GM21423 (cell line): ENCODE results near the gene IBA57.
A peak's percentile ranks its signal among the peaks of the same experiment; 100 is the strongest.

Experiments used
- ATAC-seq: cut with Tn5 transposase; IDR thresholded peaks from one replicate; pipeline ENCODE4 v1.9.1; 2021; ENCODE audit warnings: mild to moderate bottlenecking, moderate library complexity; ENCODE audit not compliant: unreplicated experiment

IBA57 gene

DNA sequence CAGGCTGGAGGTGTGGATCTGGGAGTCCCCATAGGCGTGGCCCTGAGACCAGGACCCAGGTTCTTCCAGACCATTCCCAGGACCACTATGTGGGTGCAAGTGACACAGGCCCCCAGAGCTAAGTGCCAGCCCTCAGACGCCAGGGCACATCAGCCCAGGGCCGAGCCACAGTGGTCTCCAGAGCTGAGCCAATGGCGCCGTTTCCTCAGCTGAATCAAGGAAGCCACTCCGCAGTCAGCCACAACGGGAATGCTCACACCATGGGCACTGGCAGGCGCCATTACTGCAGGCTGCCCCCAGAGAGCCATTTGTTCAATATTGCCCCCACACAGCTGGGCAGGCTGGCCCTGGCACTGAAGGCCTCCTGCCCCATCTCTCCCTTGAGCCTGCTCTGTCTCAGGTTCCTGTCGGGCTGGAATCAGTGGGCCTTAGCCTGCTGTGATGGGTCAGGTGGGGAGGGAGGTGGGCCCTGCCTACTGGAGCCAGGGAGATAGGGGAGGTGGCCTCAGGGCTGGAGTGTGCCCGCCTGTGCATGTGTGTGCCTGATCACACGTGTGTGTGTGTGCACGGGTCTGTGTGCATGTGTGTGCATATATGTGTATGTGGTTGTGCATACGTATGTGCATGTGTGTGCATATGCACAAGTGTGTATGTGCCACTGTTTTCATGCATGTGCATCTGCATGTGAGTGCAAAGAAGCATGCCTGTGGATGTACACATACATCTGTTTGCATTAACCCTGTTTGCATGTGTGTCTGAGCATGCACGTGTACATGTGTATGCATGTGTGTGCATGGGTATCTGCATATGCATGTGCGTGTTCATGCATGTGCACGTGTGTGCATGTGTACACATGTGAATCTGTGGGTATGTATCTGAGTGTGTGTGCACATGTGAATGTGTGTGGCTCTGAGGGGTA, 9.7 kb upstream of the IBA57 start:
- no peak for ATAC-seq

GRCh38 chr1:228156515-228156881, 9.1 kb upstream of the IBA57 start:
- ATAC-seq, result no peak

GRCh38 chr1:228156941-228157728, 8.5 kb upstream of the IBA57 start:
- ATAC-seq, result no peak

- no peak for ATAC-seq
Measured at GRCh38 chr1:228157729-228158126, 7.9 kb upstream of the IBA57 start.

GRCh38 chr1:228158151-228159007, 7.2 kb upstream of the IBA57 start:
- ATAC-seq, result no peak

GRCh38 chr1:228159008-228159665, 6.5 kb upstream of the IBA57 start:
- no peak for ATAC-seq

DNA sequence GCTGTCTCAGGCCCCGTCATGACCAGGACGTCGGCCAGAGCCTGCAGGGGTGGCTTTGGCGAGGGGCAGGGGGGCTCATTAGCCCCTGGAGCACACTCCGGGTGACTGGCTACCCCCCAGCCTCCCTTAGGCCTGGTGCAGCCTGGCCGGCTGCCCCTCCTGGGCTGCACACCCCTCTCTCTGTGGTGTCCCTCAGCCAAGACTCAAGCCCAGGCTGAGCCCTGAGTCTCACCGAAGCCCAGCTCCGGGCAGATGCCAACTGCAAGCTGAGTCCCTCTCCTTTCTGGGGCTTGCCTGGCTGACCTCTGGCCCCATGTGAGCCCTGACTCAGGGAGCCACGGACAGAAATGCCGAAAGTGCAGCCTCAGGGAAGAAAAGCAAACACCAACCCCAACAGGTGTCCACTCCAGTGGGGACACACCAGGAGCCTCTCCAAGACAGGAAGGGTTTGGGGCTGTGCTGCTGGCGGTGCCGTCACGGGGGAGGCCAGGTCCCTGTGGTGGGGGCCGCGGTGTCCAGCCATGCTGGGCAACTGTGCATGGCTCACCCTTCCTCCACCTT, 5.3 kb upstream of the IBA57 start:
- no peak for ATAC-seq

- no peak for ATAC-seq
Measured at GRCh38 chr1:228161362-228161761, 4.2 kb upstream of the IBA57 start.

DNA sequence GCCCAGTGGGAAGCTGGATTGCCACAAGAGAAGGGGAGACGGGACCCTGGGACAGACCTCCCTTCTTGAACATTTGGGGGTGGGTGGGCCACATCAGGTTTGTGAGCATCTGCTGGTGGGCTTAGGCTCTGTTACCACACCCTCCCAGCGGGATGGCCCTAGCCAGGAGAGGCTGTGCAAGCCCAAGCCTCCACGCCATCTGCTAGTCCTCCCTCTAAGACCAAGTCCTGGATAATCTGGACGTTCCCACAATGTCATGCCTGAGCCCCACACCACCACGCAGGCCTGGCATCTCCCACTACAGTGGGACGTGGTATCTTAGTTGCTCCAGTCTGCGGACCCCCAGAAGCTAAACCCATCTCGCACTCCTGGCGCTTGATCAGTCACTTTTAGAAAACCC, 3.7 kb upstream of the IBA57 start:
- ATAC-seq, result no peak

GRCh38 chr1:228162286-228163006, 3.2 kb upstream of the IBA57 start:
- ATAC-seq, result no peak

- ATAC-seq, result no peak
Measured at GRCh38 chr1:228163007-228163753, 2.4 kb upstream of the IBA57 start.

- no peak for ATAC-seq
Measured at GRCh38 chr1:228163776-228164519, 1.7 kb upstream of the IBA57 start.

GRCh38 chr1:228164561-228165371, 838 bp upstream of the IBA57 start:
- no peak for ATAC-seq

DNA sequence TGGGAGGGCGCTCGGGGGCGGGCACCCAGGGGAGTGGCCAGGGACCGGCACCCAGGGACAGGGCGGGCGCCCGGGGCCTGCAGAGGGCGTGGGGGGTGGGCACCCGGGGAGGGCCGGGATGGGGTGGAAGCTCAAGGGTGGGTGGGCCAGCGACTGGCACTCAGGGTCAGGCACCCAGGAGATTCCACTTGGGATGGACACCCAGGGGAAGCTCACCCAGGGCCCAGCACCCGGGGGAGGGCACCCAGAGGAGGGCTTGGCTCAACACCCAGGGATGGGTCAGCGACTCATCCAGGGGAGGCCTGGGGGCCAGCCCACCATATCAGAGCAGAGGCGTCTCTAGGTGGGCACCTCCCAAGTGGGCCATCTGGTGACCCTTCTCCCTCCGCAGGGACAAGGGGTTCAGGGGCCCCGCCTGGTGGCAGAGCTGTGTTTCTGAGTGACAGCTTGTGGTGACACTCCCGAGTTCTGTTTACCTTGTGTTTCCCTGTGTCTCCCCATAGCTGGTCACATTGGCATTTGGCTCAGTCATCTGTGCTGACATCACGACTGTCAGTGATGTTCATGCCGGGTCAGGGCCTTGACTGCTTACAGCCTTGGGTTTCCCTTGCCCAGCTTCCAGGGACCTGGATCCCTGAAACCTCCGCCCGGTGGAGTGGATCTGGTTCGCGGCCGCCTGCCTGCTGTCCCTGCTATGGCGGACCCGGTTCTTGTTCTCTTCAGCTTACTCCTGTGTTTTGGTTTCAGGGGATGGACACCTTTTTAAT, 749 bp downstream of the IBA57 start:
- peak; percentile 8 for ATAC-seq

DNA sequence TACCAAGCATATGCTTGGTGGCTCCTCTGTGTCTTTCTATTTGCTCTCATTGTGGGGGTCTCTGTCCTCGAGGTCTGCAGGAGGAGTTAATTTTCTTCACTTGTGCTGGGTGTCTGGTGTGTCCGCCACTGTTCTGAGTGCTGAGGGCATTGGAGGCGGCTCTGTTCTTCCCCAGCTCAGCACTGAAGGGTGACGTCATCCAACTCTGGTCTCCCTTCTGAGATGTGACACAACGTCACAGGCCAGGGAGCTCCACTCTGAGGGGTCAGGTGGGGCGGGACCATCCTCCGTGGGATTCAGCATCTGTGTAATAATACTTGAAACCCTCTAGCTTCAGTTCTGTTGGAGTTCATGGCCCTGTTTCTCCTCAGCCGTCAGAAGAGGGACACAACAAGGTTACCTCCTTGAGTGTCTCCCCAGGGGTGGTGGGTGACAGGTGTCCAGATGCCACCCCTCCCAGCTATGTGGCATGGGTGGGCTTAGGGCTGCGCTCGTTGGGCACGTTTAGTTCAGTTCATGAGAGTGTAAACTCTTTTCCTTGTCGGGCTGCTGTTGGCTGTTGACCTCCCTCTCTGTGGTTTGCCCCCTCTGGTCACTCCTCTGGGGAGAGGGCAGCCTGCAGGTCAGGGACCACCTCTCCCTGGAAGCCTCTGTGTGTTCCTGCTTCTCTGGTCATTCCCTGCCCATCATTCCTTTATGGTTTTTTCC, 3.1 kb downstream of the IBA57 start:
- no peak for ATAC-seq

- no peak for ATAC-seq
Measured at GRCh38 chr1:228169345-228169744, 3.7 kb downstream of the IBA57 start.
